PFSK-1 (cell line): Measurements from ENCODE around the gene PAQR5.

ENCODE experiments used
- FOXP2 ChIP-seq: optimal IDR thresholded peaks from 2 replicates; pipeline ENCODE3; 2011; ENCODE audit warnings: borderline replicate concordance, control low read depth, inconsistent platforms; ENCODE audit not compliant: insufficient read depth; ENCODE audit errors: extremely low read length, extremely low read depth
- POLR2AphosphoS5 ChIP-seq: IDR thresholded peaks from 2 replicates; pipeline ENCODE4 v1.6.1; 2012; ENCODE audit warnings: low read depth, mild to moderate bottlenecking, control low read depth, low read length, moderate library complexity
- REST ChIP-seq, 2 experiments: IDR thresholded peaks; 2 replicates each; pipeline versions ENCODE4 v1.6.1 to v1.8.0; 2011 to 2012; ENCODE audit warnings: low read depth in 2 of 2, low read length in 2 of 2, control low read depth in 1 of 2, inconsistent platforms in 1 of 2, mild to moderate bottlenecking in 1 of 2, moderate library complexity in 1 of 2; ENCODE audit not compliant: insufficient read depth in 1 of 2
- SIN3A ChIP-seq: IDR thresholded peaks from 2 replicates; pipeline ENCODE4 v1.6.1; 2012; ENCODE audit warnings: mild to moderate bottlenecking, low read length, moderate library complexity, borderline replicate concordance; ENCODE audit not compliant: insufficient read depth

- TF ChIP-seq SIN3A (no peak), POLR2AphosphoS5 (no peak), FOXP2 (no peak), REST (IDR thresholded peaks at IDR 0.05; ENCODE audit: insufficient read depth in 1 of 2, low read depth in 2 of 2, low read length in 2 of 2) (no peak)
These were observed 156.2 kb downstream of the PAQR5 start for GRCh38 chr15:69454953-69455352.
